SH-SY5Y (cell line): Measurements from ENCODE around the gene NR2E1.

Experiments used
- GATA2 ChIP-seq: IDR thresholded peaks from 2 replicates; pipeline ENCODE4 v1.6.1; 2011; ENCODE audit warnings: mild to moderate bottlenecking, low read depth, low read length
- GATA3 ChIP-seq: IDR thresholded peaks from 2 replicates; pipeline ENCODE4 v1.6.1; 2011; ENCODE audit warnings: low read depth, mild to moderate bottlenecking, low read length, moderate library complexity

DNA sequence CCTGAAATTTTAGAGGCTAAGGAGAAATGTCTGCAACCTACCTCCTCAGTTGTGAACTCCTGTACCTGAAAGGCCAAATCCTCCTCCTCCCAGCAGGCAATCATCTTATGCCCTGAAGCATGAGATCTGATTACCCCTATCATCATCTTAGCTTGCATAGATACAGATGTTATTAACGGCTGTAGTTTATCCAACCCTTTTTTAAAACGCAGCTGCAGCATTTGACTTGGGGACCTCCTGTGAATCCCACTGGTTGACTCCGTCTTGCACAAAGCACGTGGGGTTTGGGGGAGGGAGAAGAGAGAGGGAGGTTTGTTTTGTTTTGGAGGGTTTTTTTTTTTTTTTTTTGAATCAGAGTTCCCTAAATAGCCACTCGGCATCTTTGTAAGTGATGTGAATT, 5.8 kb upstream of the NR2E1 start:
- TF ChIP-seq GATA2, result no peak
- no peak for TF ChIP-seq GATA3
